ENCODE data around the gene KLHL5.

DNA sequence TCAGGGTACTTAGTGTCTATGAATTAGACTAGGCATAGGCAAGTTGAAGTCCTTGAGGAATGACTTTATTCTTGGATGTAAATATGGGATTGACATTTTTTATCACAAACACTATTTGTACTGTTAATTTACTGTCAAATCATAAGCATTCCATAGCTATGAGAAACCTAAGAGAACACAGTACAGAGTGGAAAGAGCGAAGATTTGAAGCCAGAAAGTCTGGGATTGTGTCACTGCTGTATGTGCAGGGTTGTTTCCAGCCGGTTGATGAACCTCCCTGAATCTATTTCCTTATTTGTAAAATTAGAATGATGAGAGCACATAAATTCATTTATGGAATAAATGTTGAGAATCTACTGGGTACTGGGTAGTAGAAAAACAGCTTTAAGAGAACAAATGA, 14.4 kb upstream of the KLHL5 start:
- TF ChIP-seq POLR2A (IDR thresholded peaks at IDR 0.05): no peak
- TF ChIP-seq, protein P1, sequence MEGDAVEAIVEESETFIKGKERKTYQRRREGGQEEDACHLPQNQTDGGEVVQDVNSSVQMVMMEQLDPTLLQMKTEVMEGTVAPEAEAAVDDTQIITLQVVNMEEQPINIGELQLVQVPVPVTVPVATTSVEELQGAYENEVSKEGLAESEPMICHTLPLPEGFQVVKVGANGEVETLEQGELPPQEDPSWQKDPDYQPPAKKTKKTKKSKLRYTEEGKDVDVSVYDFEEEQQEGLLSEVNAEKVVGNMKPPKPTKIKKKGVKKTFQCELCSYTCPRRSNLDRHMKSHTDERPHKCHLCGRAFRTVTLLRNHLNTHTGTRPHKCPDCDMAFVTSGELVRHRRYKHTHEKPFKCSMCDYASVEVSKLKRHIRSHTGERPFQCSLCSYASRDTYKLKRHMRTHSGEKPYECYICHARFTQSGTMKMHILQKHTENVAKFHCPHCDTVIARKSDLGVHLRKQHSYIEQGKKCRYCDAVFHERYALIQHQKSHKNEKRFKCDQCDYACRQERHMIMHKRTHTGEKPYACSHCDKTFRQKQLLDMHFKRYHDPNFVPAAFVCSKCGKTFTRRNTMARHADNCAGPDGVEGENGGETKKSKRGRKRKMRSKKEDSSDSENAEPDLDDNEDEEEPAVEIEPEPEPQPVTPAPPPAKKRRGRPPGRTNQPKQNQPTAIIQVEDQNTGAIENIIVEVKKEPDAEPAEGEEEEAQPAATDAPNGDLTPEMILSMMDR (IDR thresholded peaks at IDR 0.05 in 4 of 5, conservative IDR thresholded peaks at IDR 0.05 in 1 of 5): no peak

Measured in gastrocnemius medialis (tissue), 4 donors.